ENCODE results near the gene SH3RF2. TPM values are rescaled to one million over a fixed set of nuclear protein-coding genes. Genes with fewer than 3 reads are reported as not detected.

The SH3RF2 gene
- total and polyA plus RNA-seq, 2 of the 13 experiments (the other 11 are each of a cell fraction or from before 2014, with no cell fraction given): 2.6 to 3.7 TPM

GRCh38 chr5:145912594-145912993 lies 23.8 kb upstream of the SH3RF2 start:
- Histone ChIP-seq H3K4me1 (ENCODE audit: insufficient read depth, low read length) (peaks cover 23% of the 10 kb centered on the region), H3K9me3 (ENCODE audit: low read length) (no peaks in the 10 kb centered on the region), H3K36me3 (replicated peaks in 1 of 2; ENCODE audit: control insufficient read depth in 1 of 2, insufficient read depth in 2 of 2, low read length in 2 of 2) (no peaks in the 10 kb centered on the region), H4K20me1 (ENCODE audit: insufficient read depth, low read length) (no peaks in the 10 kb centered on the region), H3K4me2 (ENCODE audit: low read depth, low read length) (peak overlapping the region; percentile 4; the same call in 1 of the 2 replicates), H3K4me3 (replicated peaks in 1 of 3; ENCODE audit: insufficient read depth in 1 of 3, low read depth in 2 of 3, low read length in 3 of 3) (no peak overlapping the region), H3K27me3 (ENCODE audit: control insufficient read depth in 1 of 2, insufficient read depth in 2 of 2, low read length in 2 of 2) (no peaks in the 10 kb centered on the region), H3K79me2 (ENCODE audit: insufficient read depth, low read length) (no peaks in the 10 kb centered on the region), H2AFZ (ENCODE audit: low read length) (no peak overlapping the region), H3K9ac (ENCODE audit: insufficient read depth, low read depth, low read length) (no peak overlapping the region), H3K27ac (ENCODE audit: extremely low read length, insufficient read depth, low read length) (no peak overlapping the region)
- intact Hi-C loops (cut with micrococcal nuclease; ENCODE audit: unreplicated experiment) (no loop called here), in situ Hi-C loops (cut with HindIII; ENCODE audit: extremely low pct_ligation_motif_present, low pct_unique_long_range_greater_than_20kb) (no loop called here)
- TF ChIP-seq GPBP1L1 (CRISPR knock-in tag; IDR thresholded peaks at IDR 0.05) (no peak), ZNF501 (CRISPR knock-in tag; IDR thresholded peaks at IDR 0.05) (no peak), ZNF589 (CRISPR knock-in tag; conservative IDR thresholded peaks at IDR 0.05) (no peak), BCL3 (CRISPR knock-in tag; IDR thresholded peaks at IDR 0.05) (no peak), U2AF2 (IDR thresholded peaks at IDR 0.05; ENCODE audit: low read depth, low read length) (no peak), GRHL1 (CRISPR knock-in tag; conservative IDR thresholded peaks at IDR 0.05) (no peak), RARG (CRISPR knock-in tag; IDR thresholded peaks at IDR 0.05; ENCODE audit: low read depth) (no peak), PRMT3 (CRISPR knock-in tag; IDR thresholded peaks at IDR 0.05; ENCODE audit: borderline replicate concordance, low read depth) (no peak), PAF1 (CRISPR knock-in tag; IDR thresholded peaks at IDR 0.05) (no peak)
- BruUV-seq (replicated peaks): no TSS peak
- FAIRE-seq (no peak), ATAC-seq (peak; percentile 23; the same call in 2 of the 3 replicates), DNase-seq (ENCODE audit: low spot score) (no peak)
- POLR2A ChIA-PET: no interaction called here
- 56% methylated on average over 5 of the region's 5 CpGs for WGBS (ENCODE audit: low lambda C conversion rate)
- CTCF ChIA-PET (ENCODE audit: low intra/inter-chr PET ratio, low total read pairs): no interaction called here
